RWPE2 (cell line): ENCODE results near the gene C19orf44.
"Not testable (repeated sequence)": the region's sequence is repeated elsewhere in the genome, so short reads cannot be mapped to it uniquely, and the experiment has no call there.

Source experiments
- ATAC-seq: fragments of 200-7000 bp; cut with Tn5 transposase; 3 replicates; pipeline ENCODE4 v1.9.1; 2021; ENCODE audit warnings: low read depth
- DNase-seq: peaks from one replicate; pipeline ENCODE4 v3.0.0-alpha.2; 2020; ENCODE audit warnings: low spot score
- H3K27ac ChIP-seq: fragments of 450-650 bp; 2 replicates; pipeline ENCODE4 v1.5.1; 2017; ENCODE audit warnings: mild to moderate bottlenecking; ENCODE audit not compliant: poor library complexity, severe bottlenecking
- H3K27me3 ChIP-seq: fragments of 250-450 bp; sonication (Bioruptor Pico); 2 replicates; pipeline ENCODE4 v1.5.1; 2021; ENCODE audit warnings: mild to moderate bottlenecking, moderate library complexity; ENCODE audit not compliant: insufficient read depth, poor library complexity, severe bottlenecking
- H3K36me3 ChIP-seq: fragments of 250-450 bp; sonication (Bioruptor Pico); 2 replicates; pipeline ENCODE4 v1.5.1; 2020; ENCODE audit warnings: low read depth, mild to moderate bottlenecking, moderate library complexity
- H3K4me1 ChIP-seq: fragments of 250-450 bp; sonication (Bioruptor Pico); 2 replicates; pipeline ENCODE4 v1.5.1; 2021; ENCODE audit warnings: mild to moderate bottlenecking, moderate library complexity; ENCODE audit not compliant: insufficient read depth, poor library complexity, severe bottlenecking
- H3K4me3 ChIP-seq: fragments of 250-450 bp; sonication (Bioruptor Pico); 2 replicates; pipeline ENCODE4 v1.5.1; 2021; ENCODE audit warnings: mild to moderate bottlenecking, moderate library complexity; ENCODE audit not compliant: severe bottlenecking
- H3K9me3 ChIP-seq: fragments of 250-450 bp; sonication (Bioruptor Pico); 2 replicates; pipeline ENCODE4 v1.5.1; 2021; ENCODE audit warnings: mild to moderate bottlenecking, moderate library complexity; ENCODE audit not compliant: severe bottlenecking
- CTCF ChIP-seq: fragments of 450-650 bp; IDR thresholded peaks from one replicate; pipeline ENCODE4 v1.5.1; 2017; ENCODE audit warnings: mild to moderate bottlenecking, moderate library complexity; ENCODE audit not compliant: poor library complexity, severe bottlenecking

The C19orf44 gene

GRCh38 chr19:16497042-16497441, 848 bp downstream of the C19orf44 start:
- Histone ChIP-seq H3K27me3 (no peaks in the 10 kb centered on the region), H3K9me3 (no peaks in the 10 kb centered on the region), H3K4me3 (peak overlapping the region; percentile 76), H3K36me3 (no peaks in the 10 kb centered on the region), H3K4me1 (no peaks in the 10 kb centered on the region), H3K27ac (no peak overlapping the region)
- ATAC-seq (no peak), DNase-seq (no peak)
- no peak for TF ChIP-seq CTCF

GRCh38 chr19:16497837-16498236, 1.6 kb downstream of the C19orf44 start:
- no peak overlapping the region for H3K4me3 ChIP-seq
- no peaks in the 10 kb centered on the region for H3K27me3 ChIP-seq
- no peaks in the 10 kb centered on the region for H3K9me3 ChIP-seq
- DNase-seq (no peak), ATAC-seq (no peak)
- H3K4me1 ChIP-seq = no peaks in the 10 kb centered on the region
- H3K36me3 ChIP-seq = no peaks in the 10 kb centered on the region
- H3K27ac ChIP-seq = no peak overlapping the region
- TF ChIP-seq CTCF = no peak

GRCh38 chr19:16504271-16504670, 8.1 kb downstream of the C19orf44 start:
- Histone ChIP-seq H3K9me3 (no peaks in the 10 kb centered on the region), H3K27ac (no peak overlapping the region), H3K36me3 (peaks cover 15% of the 10 kb centered on the region), H3K27me3 (no peaks in the 10 kb centered on the region), H3K4me1 (no peaks in the 10 kb centered on the region), H3K4me3 (no peak overlapping the region)
- TF ChIP-seq CTCF = no peak
- DNase-seq (no peak), ATAC-seq (no peak)

GRCh38 chr19:16506161-16506560, 10.0 kb downstream of the C19orf44 start:
- not testable (repeated sequence) for H3K4me1 ChIP-seq, ATAC-seq, DNase-seq, H3K27ac ChIP-seq, H3K9me3 ChIP-seq, H3K4me3 ChIP-seq, H3K27me3 ChIP-seq
- H3K36me3 ChIP-seq = peaks cover 20% of the 10 kb centered on the region

DNA sequence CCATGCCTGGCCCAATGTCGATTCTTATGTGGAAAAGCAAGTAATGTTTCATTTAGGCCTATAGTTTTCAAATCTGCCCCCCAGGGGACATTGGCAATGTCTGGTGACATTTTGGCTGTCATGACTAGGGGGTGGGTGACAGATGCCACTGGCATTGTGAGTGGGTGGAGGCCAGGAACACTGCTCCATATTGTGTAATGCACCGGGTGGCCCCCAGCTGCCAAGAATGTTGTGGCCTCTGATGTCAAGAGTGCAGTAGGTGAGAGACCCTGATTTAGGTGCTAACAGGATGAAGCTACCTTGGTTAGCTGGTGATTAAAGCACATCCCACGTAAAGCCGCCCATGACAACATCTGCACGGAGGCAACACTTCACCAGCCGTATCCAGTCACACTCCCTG, 10.8 kb downstream of the C19orf44 start:
- no peak overlapping the region for H3K4me3 ChIP-seq

More for the DNA sequence above, 10.8 kb downstream of the C19orf44 start:
- no peak for TF ChIP-seq CTCF
- Histone ChIP-seq H3K27ac (no peak overlapping the region), H3K27me3 (no peaks in the 10 kb centered on the region), H3K36me3 (peaks cover 20% of the 10 kb centered on the region), H3K9me3 (no peaks in the 10 kb centered on the region), H3K4me1 (no peaks in the 10 kb centered on the region)
- no peak for ATAC-seq
- no peak for DNase-seq
